MM.1S (cell line): ENCODE results near the gene SERPINB12.

Experiments
- DNase-seq: peaks from one replicate; pipeline ENCODE4 v3.0.0-alpha.2; 2015
- H2AFZ ChIP-seq: fragments of 300-600 bp; sonication (generic); 2 replicates; pipeline ENCODE4 v1.6.0; 2016; ENCODE audit warnings: antibody characterized with exemption, low read length
- H3F3A ChIP-seq: fragments of 300-600 bp; sonication (generic); 2 replicates; pipeline ENCODE4 v1.6.1; 2016; ENCODE audit warnings: mild to moderate bottlenecking, antibody characterized with exemption, low read length, moderate library complexity, mixed read lengths; ENCODE audit not compliant: insufficient read depth
- H3K27ac ChIP-seq: fragments of 300-600 bp; sonication (generic); 2 replicates; pipeline ENCODE4 v1.5.1; 2016; ENCODE audit warnings: mild to moderate bottlenecking, low read length
- H3K27me3 ChIP-seq: fragments of 300-600 bp; sonication (generic); replicated peaks from 2 replicates; pipeline ENCODE4 v1.6.0; 2016; ENCODE audit warnings: low read length; ENCODE audit not compliant: insufficient read depth
- H3K36me3 ChIP-seq: fragments of 300-600 bp; sonication (generic); replicated peaks from 2 replicates; pipeline ENCODE4 v1.6.1; 2016; ENCODE audit warnings: mild to moderate bottlenecking, low read length, mixed read lengths; ENCODE audit not compliant: insufficient read depth
- H3K4me1 ChIP-seq: fragments of 300-600 bp; sonication (generic); 2 replicates; pipeline ENCODE4 v1.6.1; 2016; ENCODE audit warnings: low read length, mixed read lengths
- H3K4me2 ChIP-seq: fragments of 300-600 bp; sonication (generic); 2 replicates; pipeline ENCODE4 v1.6.0; 2016; ENCODE audit warnings: low read depth, low read length
- H3K4me3 ChIP-seq: fragments of 300-600 bp; sonication (generic); 2 replicates; pipeline ENCODE4 v1.5.1; 2016; ENCODE audit warnings: low read length, mixed read lengths
- H3K79me2 ChIP-seq: fragments of 300-600 bp; sonication (generic); 2 replicates; pipeline ENCODE4 v1.6.1; 2016; ENCODE audit warnings: mixed run types, low read length, mixed read lengths
- H3K9ac ChIP-seq: fragments of 300-600 bp; sonication (generic); 2 replicates; pipeline ENCODE4 v1.6.1; 2016; ENCODE audit warnings: low read length, mixed read lengths
- H3K9me2 ChIP-seq: fragments of 300-600 bp; sonication (generic); replicated peaks from 2 replicates; pipeline ENCODE4 v1.6.1; 2016; ENCODE audit warnings: mild to moderate bottlenecking, low read length, mixed read lengths; ENCODE audit not compliant: insufficient read depth
- H3K9me3 ChIP-seq: fragments of 300-600 bp; sonication (generic); replicated peaks from 2 replicates; pipeline ENCODE4 v1.6.1; 2016; ENCODE audit warnings: mild to moderate bottlenecking, low read length, mixed read lengths; ENCODE audit not compliant: insufficient read depth
- H4K20me1 ChIP-seq: fragments of 300-600 bp; sonication (generic); 2 replicates; pipeline ENCODE4 v1.6.1; 2016; ENCODE audit warnings: mild to moderate bottlenecking, low read length, moderate library complexity, mixed read lengths; ENCODE audit not compliant: insufficient read depth
- EZH2 ChIP-seq: fragments of 300-600 bp; sonication (generic); optimal IDR thresholded peaks from 2 replicates; pipeline ENCODE3; 2017; ENCODE audit warnings: low read depth, mild to moderate bottlenecking, antibody characterized with exemption, low read length, mixed read lengths
- EZH2phosphoT487 ChIP-seq: fragments of 300-600 bp; sonication (generic); IDR thresholded peaks from 2 replicates; pipeline ENCODE4 v1.6.1; 2018; ENCODE audit warnings: antibody characterized with exemption, low read length
- TF ChIP-seq, protein P1 (sequence below): fragments of 300-600 bp; sonication (generic); IDR thresholded peaks from 2 replicates; pipeline ENCODE4 v1.5.1; 2016; ENCODE audit warnings: antibody characterized with exemption, low read length, mixed read lengths

Gene SERPINB12

DNA sequence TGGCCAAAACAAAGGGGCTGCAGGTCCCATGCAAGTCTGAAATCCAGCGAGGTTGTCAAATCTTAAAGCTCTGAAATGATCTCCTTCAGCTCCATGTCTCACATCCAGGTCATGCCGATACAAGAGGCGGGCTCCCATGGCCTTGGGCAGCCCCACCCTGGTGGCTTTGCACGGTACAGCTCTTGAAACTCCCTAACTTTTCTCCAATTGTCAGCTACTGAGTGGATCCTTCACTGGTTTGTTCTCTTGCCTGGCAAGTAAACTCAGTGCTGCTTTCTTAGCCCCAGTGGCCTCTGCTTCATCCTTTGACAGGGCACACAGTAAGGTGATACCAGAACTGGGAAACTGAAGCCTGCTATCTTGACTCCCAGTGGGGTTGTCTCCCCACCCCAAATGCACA, 71.3 kb downstream of the SERPINB12 start:
- Histone ChIP-seq H3K36me3 (no peaks in the 10 kb centered on the region), H3K79me2 (no peaks in the 10 kb centered on the region), H2AFZ (no peak overlapping the region), H3K4me1 (peaks cover 6% of the 10 kb centered on the region; the same call in 1 of the 2 replicates), H3K4me2 (no peak overlapping the region), H4K20me1 (no peaks in the 10 kb centered on the region), H3K27ac (no peak overlapping the region), H3K9me2 (no peaks in the 10 kb centered on the region), H3K27me3 (no peaks in the 10 kb centered on the region), H3K4me3 (no peak overlapping the region), H3K9ac (no peak overlapping the region), H3K9me3 (no peaks in the 10 kb centered on the region), H3F3A (no peaks in the 10 kb centered on the region)
- TF ChIP-seq, protein P1, sequence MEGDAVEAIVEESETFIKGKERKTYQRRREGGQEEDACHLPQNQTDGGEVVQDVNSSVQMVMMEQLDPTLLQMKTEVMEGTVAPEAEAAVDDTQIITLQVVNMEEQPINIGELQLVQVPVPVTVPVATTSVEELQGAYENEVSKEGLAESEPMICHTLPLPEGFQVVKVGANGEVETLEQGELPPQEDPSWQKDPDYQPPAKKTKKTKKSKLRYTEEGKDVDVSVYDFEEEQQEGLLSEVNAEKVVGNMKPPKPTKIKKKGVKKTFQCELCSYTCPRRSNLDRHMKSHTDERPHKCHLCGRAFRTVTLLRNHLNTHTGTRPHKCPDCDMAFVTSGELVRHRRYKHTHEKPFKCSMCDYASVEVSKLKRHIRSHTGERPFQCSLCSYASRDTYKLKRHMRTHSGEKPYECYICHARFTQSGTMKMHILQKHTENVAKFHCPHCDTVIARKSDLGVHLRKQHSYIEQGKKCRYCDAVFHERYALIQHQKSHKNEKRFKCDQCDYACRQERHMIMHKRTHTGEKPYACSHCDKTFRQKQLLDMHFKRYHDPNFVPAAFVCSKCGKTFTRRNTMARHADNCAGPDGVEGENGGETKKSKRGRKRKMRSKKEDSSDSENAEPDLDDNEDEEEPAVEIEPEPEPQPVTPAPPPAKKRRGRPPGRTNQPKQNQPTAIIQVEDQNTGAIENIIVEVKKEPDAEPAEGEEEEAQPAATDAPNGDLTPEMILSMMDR = no peak
- TF ChIP-seq EZH2 (no peak), EZH2phosphoT487 (no peak)
- no peak for DNase-seq

DNA sequence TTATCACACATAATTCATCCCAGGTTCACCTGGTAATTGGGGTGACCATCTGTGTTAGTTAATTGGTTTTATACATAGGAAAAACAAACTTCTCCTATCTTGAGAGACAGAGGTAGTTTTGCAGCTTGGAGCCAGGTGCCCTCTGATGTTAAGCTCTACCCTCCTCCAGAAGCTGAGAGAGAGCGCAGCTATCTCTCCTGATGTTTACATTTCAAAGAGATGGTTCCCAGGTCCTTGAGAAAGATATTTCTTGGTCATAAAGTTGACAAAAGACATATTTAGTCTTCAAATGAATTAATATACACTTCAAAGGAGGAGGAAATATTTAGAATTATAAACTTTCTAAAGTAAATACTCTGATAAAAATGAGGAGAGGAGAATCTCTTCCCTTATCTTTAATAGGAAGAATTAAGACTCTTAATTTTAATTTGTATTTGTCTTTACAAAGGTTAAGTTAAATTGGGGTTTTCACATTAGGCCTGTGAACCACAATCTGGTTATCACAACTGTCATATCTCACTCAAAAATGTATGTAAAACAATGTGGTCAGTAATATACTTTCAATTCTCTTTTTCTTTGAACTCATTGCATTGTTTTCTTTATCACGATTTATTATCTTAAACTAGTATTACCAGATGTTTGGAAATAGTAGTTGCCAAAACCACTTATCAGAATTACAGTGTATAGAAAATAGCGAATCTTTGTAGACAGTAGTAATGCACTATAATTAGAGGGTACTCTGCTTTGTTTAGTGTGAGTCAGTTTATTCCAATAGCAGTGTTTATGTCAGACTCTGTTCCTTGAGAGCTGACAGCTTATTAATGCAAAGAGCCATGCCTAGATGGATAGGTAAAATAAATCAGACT, 75.1 kb downstream of the SERPINB12 start:
- no peak overlapping the region for H2AFZ ChIP-seq
- H3K27me3 ChIP-seq = no peaks in the 10 kb centered on the region
- TF ChIP-seq EZH2phosphoT487 (no peak), EZH2 (no peak)
- TF ChIP-seq, protein P1 = no peak
- H3K9ac ChIP-seq = no peak overlapping the region
- H3K4me3 ChIP-seq = no peak overlapping the region
- no peak overlapping the region for H3K4me2 ChIP-seq
- H3K79me2 ChIP-seq = no peaks in the 10 kb centered on the region
- no peaks in the 10 kb centered on the region for H3K36me3 ChIP-seq
- DNase-seq = peak; percentile 33
- no peaks in the 10 kb centered on the region for H4K20me1 ChIP-seq
- peaks cover 6% of the 10 kb centered on the region; the same call in 1 of the 2 replicates for H3K4me1 ChIP-seq
- no peaks in the 10 kb centered on the region for H3K9me2 ChIP-seq
- H3K9me3 ChIP-seq = no peaks in the 10 kb centered on the region
- no peak overlapping the region for H3K27ac ChIP-seq
- H3F3A ChIP-seq = no peaks in the 10 kb centered on the region

DNA sequence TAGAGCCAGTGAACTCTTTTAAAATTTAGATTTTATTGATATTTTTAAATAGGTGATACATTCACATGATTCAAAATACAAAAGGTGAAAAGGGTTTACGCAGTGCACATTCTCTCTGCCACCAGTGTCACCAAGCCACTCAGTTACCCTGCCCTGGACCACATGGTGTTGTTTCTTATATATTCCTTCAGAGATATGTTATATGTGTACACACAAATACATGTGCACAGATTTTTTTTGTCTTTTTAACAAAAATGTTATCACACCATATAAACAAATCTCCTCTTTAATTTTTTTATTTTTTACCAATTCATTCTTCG, 75.7 kb downstream of the SERPINB12 start:
- Histone ChIP-seq H2AFZ (no peak overlapping the region), H3F3A (no peaks in the 10 kb centered on the region), H3K9me2 (no peaks in the 10 kb centered on the region), H3K9ac (no peak overlapping the region), H3K4me3 (no peak overlapping the region), H3K4me1 (peaks cover 6% of the 10 kb centered on the region; the same call in 1 of the 2 replicates), H3K4me2 (no peak overlapping the region), H3K36me3 (no peaks in the 10 kb centered on the region), H3K27me3 (no peaks in the 10 kb centered on the region), H3K79me2 (no peaks in the 10 kb centered on the region), H3K27ac (no peak overlapping the region), H4K20me1 (no peaks in the 10 kb centered on the region), H3K9me3 (no peaks in the 10 kb centered on the region)
- no peak for TF ChIP-seq EZH2phosphoT487
- TF ChIP-seq, protein P1 = no peak
- TF ChIP-seq EZH2 = no peak
- no peak for DNase-seq
